ENCODE results near the gene CHEK2.
"Not testable (repeated sequence)": the region's sequence is repeated elsewhere in the genome, so short reads cannot be mapped to it uniquely, and the experiment has no call there.

Gene CHEK2

GRCh38 chr22:28689796-28690195 lies 51.8 kb downstream of the CHEK2 start:
- DNase-seq (ENCODE audit: low spot score), result not testable (repeated sequence)

- DNase-seq (ENCODE audit: low spot score), result not testable (repeated sequence)
These were observed 58.7 kb downstream of the CHEK2 start for GRCh38 chr22:28682966-28683365.

- not testable (repeated sequence) for DNase-seq (ENCODE audit: low spot score)
These were observed 60.7 kb downstream of the CHEK2 start for GRCh38 chr22:28680813-28681490.

- peak; percentile 73 for DNase-seq (ENCODE audit: low spot score)
These were observed 61.9 kb downstream of the CHEK2 start, which contains the start of gene TTC28 for GRCh38 chr22:28679611-28680287. Gene TTC28 (minus strand): TSS chr22:28679840. CDS start chr22:28679723, 117 bp downstream.

GRCh38 chr22:28678778-28679610 lies 62.6 kb downstream of the CHEK2 start:
- DNase-seq (ENCODE audit: low spot score), result peak; percentile 42

- DNase-seq (ENCODE audit: low spot score), result not testable (repeated sequence)
These were observed 63.5 kb downstream of the CHEK2 start for GRCh38 chr22:28678170-28678569.

GRCh38 chr22:28674121-28674563 lies 67.5 kb downstream of the CHEK2 start:
- DNase-seq (ENCODE audit: low spot score), result no peak

- DNase-seq (ENCODE audit: low spot score), result no peak
These were observed 70.9 kb downstream of the CHEK2 start for GRCh38 chr22:28670756-28671155.

- DNase-seq (ENCODE audit: low spot score), result no peak
These were observed 71.5 kb downstream of the CHEK2 start for GRCh38 chr22:28670161-28670560.

GRCh38 chr22:28669387-28669786 lies 72.2 kb downstream of the CHEK2 start:
- no peak for DNase-seq (ENCODE audit: low spot score)

GRCh38 chr22:28663569-28663942 lies 78.1 kb downstream of the CHEK2 start:
- DNase-seq (ENCODE audit: low spot score), result not testable (repeated sequence)

- DNase-seq (ENCODE audit: low spot score), result no peak
These were observed 83.2 kb downstream of the CHEK2 start for GRCh38 chr22:28658448-28658847.

GRCh38 chr22:28656181-28656580 lies 85.4 kb downstream of the CHEK2 start:
- DNase-seq (ENCODE audit: low spot score), result no peak

GRCh38 chr22:28650463-28650862 lies 91.2 kb downstream of the CHEK2 start:
- no peak for DNase-seq (ENCODE audit: low spot score)

GRCh38 chr22:28648792-28649191 lies 92.8 kb downstream of the CHEK2 start:
- DNase-seq (ENCODE audit: low spot score), result no peak

- no peak for DNase-seq (ENCODE audit: low spot score)
These were observed 94.4 kb downstream of the CHEK2 start for GRCh38 chr22:28647216-28647615.

GRCh38 chr22:28639321-28639720 lies 102.3 kb downstream of the CHEK2 start:
- no peak for DNase-seq (ENCODE audit: low spot score)

All from iPS-NIHi11 (cell line).